ENCODE results near the gene CPXM1. TPM values are rescaled to one million over a fixed set of nuclear protein-coding genes. Genes with fewer than 3 reads are reported as not detected.

CPXM1 gene
- total and polyA plus RNA-seq, 9 of the 15 experiments (the other 6 are each of a cell fraction or from before 2014, with no cell fraction given) = 0.04 to 1.1 (median 0.37) TPM; not detected in 2

GRCh38 chr20:2767768-2768631 lies 32.4 kb downstream of the CPXM1 start (continued):
- no peak for TF ChIP-seq TRIM24 (IDR thresholded peaks at IDR 0.05)
- no peak for TF ChIP-seq RFX5 (IDR thresholded peaks at IDR 0.05; ENCODE audit: low read depth, low read length)
- TF ChIP-seq, protein P1, sequence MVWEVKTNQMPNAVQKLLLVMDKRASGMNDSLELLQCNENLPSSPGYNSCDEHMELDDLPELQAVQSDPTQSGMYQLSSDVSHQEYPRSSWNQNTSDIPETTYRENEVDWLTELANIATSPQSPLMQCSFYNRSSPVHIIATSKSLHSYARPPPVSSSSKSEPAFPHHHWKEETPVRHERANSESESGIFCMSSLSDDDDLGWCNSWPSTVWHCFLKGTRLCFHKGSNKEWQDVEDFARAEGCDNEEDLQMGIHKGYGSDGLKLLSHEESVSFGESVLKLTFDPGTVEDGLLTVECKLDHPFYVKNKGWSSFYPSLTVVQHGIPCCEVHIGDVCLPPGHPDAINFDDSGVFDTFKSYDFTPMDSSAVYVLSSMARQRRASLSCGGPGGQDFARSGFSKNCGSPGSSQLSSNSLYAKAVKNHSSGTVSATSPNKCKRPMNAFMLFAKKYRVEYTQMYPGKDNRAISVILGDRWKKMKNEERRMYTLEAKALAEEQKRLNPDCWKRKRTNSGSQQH (CRISPR knock-in tag; IDR thresholded peaks at IDR 0.05) = no peak
- TF ChIP-seq ZNF586 (CRISPR knock-in tag; conservative IDR thresholded peaks at IDR 0.05) = no peak
- no peak for TF ChIP-seq DEAF1 (CRISPR knock-in tag; IDR thresholded peaks at IDR 0.05)
- no peak for TF ChIP-seq STAT5A (IDR thresholded peaks at IDR 0.05; ENCODE audit: borderline replicate concordance, low read length)

DNA sequence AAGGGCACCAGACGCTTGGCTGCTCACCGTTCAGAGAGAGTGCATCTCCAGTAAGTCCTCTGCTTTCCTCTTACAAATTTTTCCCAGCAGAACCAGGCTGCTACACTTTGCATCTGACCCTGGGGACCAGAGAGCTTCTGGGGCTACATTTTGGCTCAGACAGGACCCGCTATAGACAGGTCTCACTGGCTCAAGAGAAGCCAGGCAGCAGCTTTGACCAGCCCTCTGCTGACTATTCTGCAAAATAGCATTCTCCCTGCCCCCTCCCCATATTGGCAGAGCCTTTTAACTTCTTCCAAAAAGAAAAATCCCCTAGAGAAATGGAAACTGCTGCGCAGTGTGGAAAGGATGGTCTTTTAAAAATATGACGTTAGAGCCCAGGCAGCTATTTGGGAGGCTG lies 37.2 kb downstream of the CPXM1 start:
- in situ Hi-C loops (cut with MboI) = no loop called here
- H3K9me3 ChIP-seq (replicated peaks; ENCODE audit: control insufficient read depth, insufficient read depth, low read depth, low read length) = no peaks in the 10 kb centered on the region
- TF ChIP-seq FOXA3 (CRISPR knock-in tag; conservative IDR thresholded peaks at IDR 0.05 in 1 of 2, IDR thresholded peaks at IDR 0.05 in 1 of 2) = no peak
- TF ChIP-seq, protein P2, sequence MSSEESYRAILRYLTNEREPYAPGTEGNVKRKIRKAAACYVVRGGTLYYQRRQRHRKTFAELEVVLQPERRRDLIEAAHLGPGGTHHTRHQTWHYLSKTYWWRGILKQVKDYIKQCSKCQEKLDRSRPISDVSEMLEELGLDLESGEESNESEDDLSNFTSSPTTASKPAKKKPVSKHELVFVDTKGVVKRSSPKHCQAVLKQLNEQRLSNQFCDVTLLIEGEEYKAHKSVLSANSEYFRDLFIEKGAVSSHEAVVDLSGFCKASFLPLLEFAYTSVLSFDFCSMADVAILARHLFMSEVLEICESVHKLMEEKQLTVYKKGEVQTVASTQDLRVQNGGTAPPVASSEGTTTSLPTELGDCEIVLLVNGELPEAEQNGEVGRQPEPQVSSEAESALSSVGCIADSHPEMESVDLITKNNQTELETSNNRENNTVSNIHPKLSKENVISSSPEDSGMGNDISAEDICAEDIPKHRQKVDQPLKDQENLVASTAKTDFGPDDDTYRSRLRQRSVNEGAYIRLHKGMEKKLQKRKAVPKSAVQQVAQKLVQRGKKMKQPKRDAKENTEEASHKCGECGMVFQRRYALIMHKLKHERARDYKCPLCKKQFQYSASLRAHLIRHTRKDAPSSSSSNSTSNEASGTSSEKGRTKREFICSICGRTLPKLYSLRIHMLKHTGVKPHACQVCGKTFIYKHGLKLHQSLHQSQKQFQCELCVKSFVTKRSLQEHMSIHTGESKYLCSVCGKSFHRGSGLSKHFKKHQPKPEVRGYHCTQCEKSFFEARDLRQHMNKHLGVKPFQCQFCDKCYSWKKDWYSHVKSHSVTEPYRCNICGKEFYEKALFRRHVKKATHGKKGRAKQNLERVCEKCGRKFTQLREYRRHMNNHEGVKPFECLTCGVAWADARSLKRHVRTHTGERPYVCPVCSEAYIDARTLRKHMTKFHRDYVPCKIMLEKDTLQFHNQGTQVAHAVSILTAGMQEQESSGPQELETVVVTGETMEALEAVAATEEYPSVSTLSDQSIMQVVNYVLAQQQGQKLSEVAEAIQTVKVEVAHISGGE (CRISPR knock-in tag; IDR thresholded peaks at IDR 0.05) = no peak
- TF ChIP-seq PRPF4 (IDR thresholded peaks at IDR 0.05; ENCODE audit: insufficient read depth, low read depth, low read length, poor library complexity, severe bottlenecking) = no peak
- TF ChIP-seq ZFP30 (CRISPR knock-in tag; IDR thresholded peaks at IDR 0.05; ENCODE audit: borderline replicate concordance) = no peak
- no peak for TF ChIP-seq BCL6 (CRISPR knock-in tag; IDR thresholded peaks at IDR 0.05)

More for the DNA sequence above, 37.2 kb downstream of the CPXM1 start:
- FAIRE-seq (no peak), DNase-seq (ENCODE audit: extremely low read depth in 1 of 4, low spot score in 3 of 4) (no peak), ATAC-seq (no peak)
- Histone ChIP-seq H3K36me3 (ENCODE audit: control insufficient read depth, insufficient read depth, low read length) (no peaks in the 10 kb centered on the region), H3K27me3 (ENCODE audit: control insufficient read depth in 2 of 2, insufficient read depth in 2 of 2, low read length in 2 of 2) (peaks cover 0 to 12% of the 10 kb centered on the region in 2 experiments; a peak in 2 of 5 replicates), H3K9ac (ENCODE audit: insufficient read depth in 1 of 2, low read depth in 2 of 2, low read length in 2 of 2) (no peak overlapping the region), H3K4me1 (replicated peaks in 1 of 2; ENCODE audit: control insufficient read depth in 2 of 2, insufficient read depth in 2 of 2, low read length in 2 of 2) (peaks cover 2 to 10% of the 10 kb centered on the region in 2 experiments; a peak in 4 of 5 replicates), H3K79me2 (ENCODE audit: control insufficient read depth, insufficient read depth, low read length) (no peaks in the 10 kb centered on the region), H3K9me1 (ENCODE audit: control insufficient read depth, insufficient read depth, low read length) (no peaks in the 10 kb centered on the region), H3K4me2 (ENCODE audit: insufficient read depth, low read length) (no peak overlapping the region), H3K27ac (ENCODE audit: extremely low read depth, low read depth, low read length) (no peak overlapping the region), H4K20me1 (replicated peaks; ENCODE audit: control insufficient read depth, insufficient read depth, low read length) (no peaks in the 10 kb centered on the region), H2AFZ (ENCODE audit: low read depth, low read length) (no peak overlapping the region), H3K4me3 (no peak overlapping the region)
- ChIA-PET CTCF (ENCODE audit: low intra/inter-chr PET ratio) (no interaction called here), POLR2A (no interaction called here)
- intact Hi-C loops (cut with micrococcal nuclease) = no loop called here
- 0% methylated on average over 5 of the region's 5 CpGs for WGBS (ENCODE audit: insufficient coverage, low coverage, missing lambda C conversion rate)
- no TSS peak for BruUV-seq (replicated peaks)

All from K562 (cell line).